Embryonic facial prominence (tissue), 1 donor: Measurements from ENCODE around the gene PTPN14.
A peak's percentile ranks its signal among the peaks of the same experiment; 100 is the strongest.
"Not testable (repeated sequence)": the region's sequence is repeated elsewhere in the genome, so short reads cannot be mapped to it uniquely, and the experiment has no call there.

Experiments used
- DNase-seq: peaks from one replicate; pipeline ENCODE4 v3.0.0-alpha.2; 2016; ENCODE audit errors: extremely low spot score

PTPN14 gene

GRCh38 chr1:214551436-214552173, at the start of gene PTPN14:
Gene PTPN14 (minus strand): TSS chr1:214551602. CDS start chr1:214464803, 86,799 bp downstream.
- peak; percentile 91 for DNase-seq

DNA sequence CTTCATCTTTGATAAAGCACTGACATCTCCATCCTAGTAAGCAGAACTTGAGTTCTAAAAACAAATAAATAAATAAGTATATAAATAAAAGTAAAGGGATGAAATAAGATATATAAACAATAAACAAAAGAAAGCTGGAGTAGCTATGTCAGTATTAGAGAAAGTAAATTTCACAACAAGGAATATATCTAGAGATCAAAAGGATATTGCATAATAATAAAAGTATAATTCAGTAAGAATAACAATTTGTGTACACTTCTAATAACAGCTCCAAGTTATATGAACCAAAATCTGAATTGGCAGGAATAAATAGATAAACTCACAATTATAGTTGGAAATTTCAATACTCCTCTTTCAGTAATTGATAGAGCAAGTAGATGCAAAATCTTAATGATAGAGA, 41.8 kb upstream of the PTPN14 start:
- DNase-seq, result no peak

DNA sequence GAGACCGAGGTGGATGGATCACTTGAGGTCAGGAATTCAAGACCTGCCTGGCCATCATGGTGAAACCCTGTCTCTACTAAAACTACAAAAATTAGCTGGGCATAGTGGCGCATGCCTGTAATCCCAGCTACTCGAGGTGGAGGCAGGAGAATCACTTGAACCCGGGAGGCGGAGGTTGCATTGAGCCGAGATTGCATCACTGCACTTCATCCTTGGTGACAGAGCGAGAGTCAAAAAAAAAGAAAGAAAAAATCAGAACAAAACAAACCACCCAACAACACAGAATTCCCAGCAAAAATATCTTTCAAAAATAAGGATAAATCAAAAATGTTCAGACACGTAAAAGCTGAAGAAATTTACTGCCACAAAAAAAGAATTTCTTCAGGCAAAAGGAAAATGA, 40.5 kb upstream of the PTPN14 start:
- not testable (repeated sequence) for DNase-seq

DNA sequence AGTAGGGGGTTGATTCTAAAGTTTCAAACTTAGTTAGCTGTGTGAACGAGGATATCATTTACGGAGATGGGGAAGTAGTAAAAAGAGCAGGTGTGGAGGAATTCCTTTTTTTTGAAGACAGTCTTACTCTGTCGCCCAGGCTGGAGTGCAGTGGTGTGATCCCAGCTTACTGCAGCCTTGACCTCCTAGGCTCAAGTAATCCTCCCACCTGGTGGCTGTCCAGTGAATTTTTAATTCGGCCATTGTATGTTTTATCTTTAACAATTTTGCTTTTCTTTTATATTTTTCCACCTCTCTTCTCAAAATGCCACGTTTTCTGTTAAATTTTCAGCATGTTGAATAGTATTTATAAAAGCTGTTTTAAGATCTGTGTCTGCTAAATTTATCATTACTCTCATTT, 39.3 kb upstream of the PTPN14 start:
- DNase-seq, result no peak

GRCh38 chr1:214588963-214589597, 37.7 kb upstream of the PTPN14 start:
- DNase-seq, result no peak

DNA sequence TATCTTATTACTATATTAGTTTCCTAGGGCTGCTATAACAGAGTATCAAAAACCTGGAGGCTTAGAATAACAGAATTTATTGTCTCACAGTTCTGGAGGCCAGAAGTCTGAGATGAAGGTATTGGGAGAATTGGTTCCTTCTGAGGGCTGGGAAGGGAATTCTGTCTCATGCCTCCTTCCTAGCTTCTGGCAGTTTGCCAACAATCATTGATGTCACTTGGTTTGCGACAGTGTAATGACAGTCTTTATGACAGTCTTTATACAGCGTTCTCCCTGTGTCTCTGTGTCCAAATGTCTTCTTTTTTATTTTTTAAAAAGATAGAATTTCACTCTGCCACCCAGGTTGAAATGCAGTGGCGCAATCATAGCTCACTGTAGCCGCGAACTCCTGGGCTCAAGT, 35.8 kb upstream of the PTPN14 start:
- no peak for DNase-seq

GRCh38 chr1:214586621-214587020, 35.2 kb upstream of the PTPN14 start:
- DNase-seq, result no peak

GRCh38 chr1:214584805-214585766, 33.7 kb upstream of the PTPN14 start:
- peak; percentile 56 for DNase-seq

- no peak for DNase-seq
Measured at GRCh38 chr1:214583824-214584554, 32.6 kb upstream of the PTPN14 start.

GRCh38 chr1:214583113-214583512, 31.7 kb upstream of the PTPN14 start:
- DNase-seq, result no peak

DNA sequence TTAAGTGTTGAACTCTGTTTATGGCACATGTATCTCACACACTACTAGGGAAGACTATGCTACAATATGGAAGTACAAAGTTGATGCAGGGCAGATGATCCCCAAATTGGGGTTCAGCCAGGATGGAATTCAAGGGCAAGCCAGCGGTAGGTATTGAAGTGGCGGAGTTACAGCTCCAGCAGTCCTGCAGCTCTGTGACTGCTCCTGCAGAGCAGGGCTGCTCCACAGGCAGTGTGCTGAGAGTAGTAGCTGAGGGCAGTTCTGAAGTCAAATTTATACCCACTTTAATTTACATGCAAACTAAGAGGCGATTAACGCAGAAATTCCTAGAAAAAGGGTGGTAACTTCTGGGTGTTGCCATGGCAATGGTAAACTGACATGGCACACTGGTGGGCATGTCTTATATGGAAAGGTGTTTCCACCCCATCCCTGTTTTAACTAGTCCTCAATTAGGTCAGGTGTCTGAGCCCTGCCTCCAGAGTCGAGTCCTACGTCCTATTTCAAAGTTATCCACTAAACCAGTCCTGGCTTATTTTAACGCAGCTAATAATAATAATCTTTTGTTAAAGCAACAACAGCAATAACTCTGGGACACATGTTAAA, 31.0 kb upstream of the PTPN14 start:
- DNase-seq, result no peak

- no peak for DNase-seq
Measured at GRCh38 chr1:214581785-214582184, 30.4 kb upstream of the PTPN14 start.

GRCh38 chr1:214579183-214579582, 27.8 kb upstream of the PTPN14 start:
- no peak for DNase-seq

- not testable (repeated sequence) for DNase-seq
Measured at GRCh38 chr1:214576120-214576519, 24.7 kb upstream of the PTPN14 start.

- DNase-seq, result no peak
Measured at GRCh38 chr1:214574598-214575411, 23.4 kb upstream of the PTPN14 start.

GRCh38 chr1:214573386-214574318, 22.2 kb upstream of the PTPN14 start:
- DNase-seq, result no peak

GRCh38 chr1:214571281-214571680, 19.9 kb upstream of the PTPN14 start:
- DNase-seq, result no peak

GRCh38 chr1:214570442-214570841, 19.0 kb upstream of the PTPN14 start:
- no peak for DNase-seq

DNA sequence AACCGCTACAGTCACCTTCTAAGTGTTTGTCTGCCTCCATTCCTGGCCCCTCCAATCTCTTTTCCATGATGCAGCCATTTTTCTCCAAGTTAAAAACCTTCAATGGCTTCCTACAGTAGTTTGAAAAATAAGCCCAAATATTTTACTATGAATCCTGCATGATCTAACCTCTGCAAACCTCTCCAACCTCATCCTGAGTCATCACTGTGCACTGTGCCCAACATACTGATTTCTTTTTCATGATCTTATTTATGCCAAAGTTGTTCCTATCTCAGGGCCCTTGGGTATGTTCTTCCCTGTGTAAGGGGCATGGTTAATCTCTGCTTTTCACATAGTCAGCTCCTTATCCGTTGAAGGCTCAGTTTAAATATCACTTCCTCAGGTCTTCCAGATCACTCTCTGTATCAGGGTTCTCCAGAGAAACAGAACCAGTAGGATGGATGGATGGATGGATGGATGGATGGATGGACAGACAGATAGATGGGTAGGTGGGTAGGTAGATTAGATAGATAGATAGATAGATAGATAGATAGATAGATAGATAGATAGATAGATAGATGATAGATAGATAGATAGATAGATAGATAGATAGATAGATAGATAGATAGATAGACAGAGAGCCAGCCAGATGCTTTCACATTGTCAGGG, 18.1 kb upstream of the PTPN14 start:
- DNase-seq, result no peak
